Measurements from ENCODE around the gene MRPL58.

Gene MRPL58

DNA sequence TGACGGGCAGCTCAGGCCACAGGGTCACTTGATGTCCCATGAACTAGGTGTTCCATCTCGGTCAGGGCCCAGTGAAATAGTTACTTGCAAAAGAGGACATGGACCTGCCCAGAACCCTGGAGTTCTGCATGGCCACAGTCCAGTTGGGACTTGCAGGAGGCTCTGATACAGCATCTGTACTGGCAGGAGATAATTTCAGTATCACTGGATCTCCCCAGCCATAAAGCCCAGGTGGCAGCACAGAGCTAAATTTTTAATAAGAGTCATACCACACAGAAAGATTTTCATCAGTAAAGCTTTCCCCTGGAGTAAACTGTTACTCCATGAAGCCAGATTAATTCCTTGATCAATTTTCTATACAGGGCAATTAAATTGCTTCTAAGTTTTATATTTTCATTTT is 57.3 kb downstream of the MRPL58 start:
- in situ Hi-C loops (cut with HindIII; ENCODE audit: low sequenced_read_pairs), result no loop called here
